Activated CD4-positive, alpha-beta memory T cell treated with anti-CD3 and anti-CD28 coated beads for 36 hours (primary cell): Measurements from ENCODE around the gene LDAH. TPM values are rescaled to one million over a fixed set of nuclear protein-coding genes. Genes with fewer than 3 reads are reported as not detected.

ENCODE experiments used
- CTCF ChIA-PET: fragments of 350-600 bp; sonication (Branson Sonifier 250); formaldehyde crosslinking; loops from one replicate; lab custom pipeline; 2021; ENCODE audit warnings: antibody characterized with exemption, inconsistent platforms; lab: Charles Lee
- POLR2A ChIA-PET: fragments of 350-600 bp; sonication (Branson Sonifier 250); formaldehyde crosslinking; loops from one replicate; lab custom pipeline; 2021; ENCODE audit warnings: antibody characterized with exemption; lab: Charles Lee
- DNase-seq: peaks from one replicate; pipeline ENCODE4 v3.0.0-alpha.2; 2020
- H3K27ac Mint-ChIP-seq: one replicate; pipeline ENCODE4 v1.8.0; 2021; ENCODE audit warnings: mixed read lengths
- H3K27me3 Mint-ChIP-seq: one replicate; pipeline ENCODE4 v1.8.0; 2021; ENCODE audit warnings: mixed read lengths
- H3K36me3 Mint-ChIP-seq: one replicate; pipeline ENCODE4 v1.8.0; 2021; ENCODE audit warnings: mixed read lengths
- H3K4me1 Mint-ChIP-seq: one replicate; pipeline ENCODE4 v1.8.0; 2021; ENCODE audit warnings: low read depth, mixed read lengths
- H3K4me3 Mint-ChIP-seq: one replicate; pipeline ENCODE4 v1.8.0; 2021; ENCODE audit warnings: mild to moderate bottlenecking, mixed read lengths
- H3K9me3 Mint-ChIP-seq: one replicate; pipeline ENCODE4 v1.8.0; 2021; ENCODE audit warnings: mixed read lengths
- intact Hi-C: fragments of 100-400 bp; cut with micrococcal nuclease; formaldehyde crosslinking; loops from one replicate; pipeline ENCODE4 v1.15.1; 2023
- total RNA-seq, 2 experiments: library from RNA; stranded (reverse); gene quantifications; one replicate each; pipeline ENCODE4 v1.2.3, GENCODE V29; 2021

Gene LDAH
- total RNA-seq, 2 experiments from 2014 or later: 35.2 to 38.7 TPM

GRCh38 chr2:20675701-20676352 lies 147.1 kb downstream of the LDAH start:
- Mint-ChIP-seq H3K36me3 (no peaks in the 10 kb centered on the region), H3K27ac (no peak overlapping the region)
- peak; percentile 33 for DNase-seq

GRCh38 chr2:20674974-20675679 lies 147.8 kb downstream of the LDAH start:
- no peak overlapping the region for H3K4me3 Mint-ChIP-seq
- CTCF ChIA-PET: interaction anchor here (2.7 to 6.0 kb wide), 2 partner anchors 13 to 288 kb away, joined by 14 to 47 read pairs; no protein-coding TSS in a partner anchor

More at GRCh38 chr2:20675701-20676352, 147.1 kb downstream of the LDAH start:
- ChIA-PET CTCF (interaction anchor here (2.7 to 6.0 kb wide), 2 partner anchors 14 to 288 kb away, joined by 14 to 47 read pairs; no protein-coding TSS in a partner anchor), POLR2A (no interaction called here)
- Mint-ChIP-seq H3K9me3 (no peaks in the 10 kb centered on the region), H3K4me3 (no peak overlapping the region), H3K4me1 (no peaks in the 10 kb centered on the region), H3K27me3 (peaks cover 16% of the 10 kb centered on the region)
- intact Hi-C loops: no loop called here

GRCh38 chr2:20674309-20674965 lies 148.5 kb downstream of the LDAH start:
- H3K27ac Mint-ChIP-seq: no peak overlapping the region
- H3K4me3 Mint-ChIP-seq: no peak overlapping the region
- intact Hi-C loops: no loop called here
- H3K4me1 Mint-ChIP-seq: no peaks in the 10 kb centered on the region
- H3K36me3 Mint-ChIP-seq: no peaks in the 10 kb centered on the region
- no peaks in the 10 kb centered on the region for H3K9me3 Mint-ChIP-seq
- ChIA-PET POLR2A (no interaction called here), CTCF (interaction anchor here (1.3 to 6.0 kb wide), 3 partner anchors 12 to 289 kb away, joined by 4 to 47 read pairs (median 14); no protein-coding TSS in a partner anchor)
- DNase-seq: no peak
- H3K27me3 Mint-ChIP-seq: peaks cover 22% of the 10 kb centered on the region

More at GRCh38 chr2:20674974-20675679, 147.8 kb downstream of the LDAH start:
- Mint-ChIP-seq H3K27ac (no peak overlapping the region), H3K27me3 (peaks cover 16% of the 10 kb centered on the region), H3K36me3 (no peaks in the 10 kb centered on the region), H3K4me1 (no peaks in the 10 kb centered on the region), H3K9me3 (no peaks in the 10 kb centered on the region)
- intact Hi-C loops: no loop called here
- no peak for DNase-seq
- POLR2A ChIA-PET: no interaction called here

GRCh38 chr2:20673686-20674308 lies 149.1 kb downstream of the LDAH start:
- ChIA-PET CTCF (interaction anchor here (1.3 to 6.0 kb wide), 3 partner anchors 12 to 290 kb away, joined by 4 to 47 read pairs (median 11); no protein-coding TSS in a partner anchor), POLR2A (no interaction called here)
- H3K27me3 Mint-ChIP-seq: peaks cover 28% of the 10 kb centered on the region
- no peaks in the 10 kb centered on the region for H3K4me1 Mint-ChIP-seq
- no peak overlapping the region for H3K4me3 Mint-ChIP-seq
- H3K36me3 Mint-ChIP-seq: no peaks in the 10 kb centered on the region
- H3K9me3 Mint-ChIP-seq: no peaks in the 10 kb centered on the region
- no peak for DNase-seq
- intact Hi-C loops: no loop called here
- H3K27ac Mint-ChIP-seq: no peak overlapping the region

GRCh38 chr2:20672201-20672951 lies 150.5 kb downstream of the LDAH start:
- Mint-ChIP-seq H3K36me3 (no peaks in the 10 kb centered on the region), H3K27ac (no peak overlapping the region), H3K9me3 (no peaks in the 10 kb centered on the region), H3K4me1 (peaks cover 2% of the 10 kb centered on the region), H3K4me3 (no peak overlapping the region), H3K27me3 (peaks cover 38% of the 10 kb centered on the region)
- ChIA-PET POLR2A (no interaction called here), CTCF (interaction anchor here (1.1 to 2.8 kb wide), 3 partner anchors 10 to 291 kb away, joined by 3 to 11 read pairs (median 3); no protein-coding TSS in a partner anchor)
- DNase-seq: no peak
- intact Hi-C loops: no loop called here

GRCh38 chr2:20671736-20672080 lies 151.2 kb downstream of the LDAH start:
- ChIA-PET POLR2A (no interaction called here), CTCF (interaction anchor here (1.1 to 2.8 kb wide), 2 partner anchors 10 to 292 kb away, joined by 3 to 11 read pairs; no protein-coding TSS in a partner anchor)
- Mint-ChIP-seq H3K27me3 (peaks cover 39% of the 10 kb centered on the region), H3K36me3 (no peaks in the 10 kb centered on the region), H3K4me1 (peaks cover 2% of the 10 kb centered on the region), H3K27ac (no peak overlapping the region), H3K9me3 (no peaks in the 10 kb centered on the region), H3K4me3 (no peak overlapping the region)
- no peak for DNase-seq
- intact Hi-C loops: no loop called here

GRCh38 chr2:20671036-20671735 lies 151.7 kb downstream of the LDAH start:
- intact Hi-C loops: no loop called here
- no peak overlapping the region for H3K27ac Mint-ChIP-seq
- peaks cover 43% of the 10 kb centered on the region for H3K27me3 Mint-ChIP-seq
- peaks cover 5% of the 10 kb centered on the region for H3K4me1 Mint-ChIP-seq
- no peak for DNase-seq
- POLR2A ChIA-PET: no interaction called here
- no peak overlapping the region for H3K4me3 Mint-ChIP-seq
- no peaks in the 10 kb centered on the region for H3K36me3 Mint-ChIP-seq
- no peaks in the 10 kb centered on the region for H3K9me3 Mint-ChIP-seq
- CTCF ChIA-PET: interaction anchor here (0.7 to 2.8 kb wide), 2 partner anchors 10 to 292 kb away, joined by 3 to 11 read pairs; no protein-coding TSS in a partner anchor

- Mint-ChIP-seq H3K4me1 (peaks cover 7% of the 10 kb centered on the region), H3K27me3 (peaks cover 48% of the 10 kb centered on the region), H3K9me3 (no peaks in the 10 kb centered on the region), H3K36me3 (no peaks in the 10 kb centered on the region), H3K4me3 (no peak overlapping the region), H3K27ac (no peak overlapping the region)
- CTCF ChIA-PET: interaction anchor here (0.7 to 0.9 kb wide), 2 partner anchors 9 to 293 kb away, joined by 3 to 4 read pairs; no protein-coding TSS in a partner anchor
- intact Hi-C loops: no loop called here
- POLR2A ChIA-PET: interaction anchor here (0.6 kb wide), 1 partner anchor 22 kb away, joined by 3 read pairs; no protein-coding TSS in a partner anchor
- DNase-seq: no peak
These were observed 152.4 kb downstream of the LDAH start for GRCh38 chr2:20670315-20671035.

- DNase-seq: no peak
- intact Hi-C loops: no loop called here
- CTCF ChIA-PET: interaction anchor here (0.9 kb wide), 1 partner anchor 9 kb away, joined by 4 read pairs; no protein-coding TSS in a partner anchor
- H3K27ac Mint-ChIP-seq: no peak overlapping the region
- H3K9me3 Mint-ChIP-seq: no peaks in the 10 kb centered on the region
- peaks cover 56% of the 10 kb centered on the region for H3K27me3 Mint-ChIP-seq
- no peaks in the 10 kb centered on the region for H3K36me3 Mint-ChIP-seq
- no peak overlapping the region for H3K4me3 Mint-ChIP-seq
- H3K4me1 Mint-ChIP-seq: peaks cover 9% of the 10 kb centered on the region
- POLR2A ChIA-PET: interaction anchor here (0.6 kb wide), 1 partner anchor 21 kb away, joined by 3 read pairs; no protein-coding TSS in a partner anchor
These were observed 153.2 kb downstream of the LDAH start for GRCh38 chr2:20669562-20670314.
